Stimulated activated CD4-positive, alpha-beta T cell treated with anti-CD3 and anti-CD28 coated beads, Interleukin-2, amount 100 ng/mL, for 4 hours (primary cell): ENCODE measurements around the gene TTBK1.
"Not testable (repeated sequence)": the region's sequence is repeated elsewhere in the genome, so short reads cannot be mapped to it uniquely, and the experiment has no call there.

ENCODE experiments used
- DNase-seq: peaks from one replicate; pipeline ENCODE4 v3.0.0-alpha.2; 2020; ENCODE audit warnings: low read depth

The TTBK1 gene

DNA sequence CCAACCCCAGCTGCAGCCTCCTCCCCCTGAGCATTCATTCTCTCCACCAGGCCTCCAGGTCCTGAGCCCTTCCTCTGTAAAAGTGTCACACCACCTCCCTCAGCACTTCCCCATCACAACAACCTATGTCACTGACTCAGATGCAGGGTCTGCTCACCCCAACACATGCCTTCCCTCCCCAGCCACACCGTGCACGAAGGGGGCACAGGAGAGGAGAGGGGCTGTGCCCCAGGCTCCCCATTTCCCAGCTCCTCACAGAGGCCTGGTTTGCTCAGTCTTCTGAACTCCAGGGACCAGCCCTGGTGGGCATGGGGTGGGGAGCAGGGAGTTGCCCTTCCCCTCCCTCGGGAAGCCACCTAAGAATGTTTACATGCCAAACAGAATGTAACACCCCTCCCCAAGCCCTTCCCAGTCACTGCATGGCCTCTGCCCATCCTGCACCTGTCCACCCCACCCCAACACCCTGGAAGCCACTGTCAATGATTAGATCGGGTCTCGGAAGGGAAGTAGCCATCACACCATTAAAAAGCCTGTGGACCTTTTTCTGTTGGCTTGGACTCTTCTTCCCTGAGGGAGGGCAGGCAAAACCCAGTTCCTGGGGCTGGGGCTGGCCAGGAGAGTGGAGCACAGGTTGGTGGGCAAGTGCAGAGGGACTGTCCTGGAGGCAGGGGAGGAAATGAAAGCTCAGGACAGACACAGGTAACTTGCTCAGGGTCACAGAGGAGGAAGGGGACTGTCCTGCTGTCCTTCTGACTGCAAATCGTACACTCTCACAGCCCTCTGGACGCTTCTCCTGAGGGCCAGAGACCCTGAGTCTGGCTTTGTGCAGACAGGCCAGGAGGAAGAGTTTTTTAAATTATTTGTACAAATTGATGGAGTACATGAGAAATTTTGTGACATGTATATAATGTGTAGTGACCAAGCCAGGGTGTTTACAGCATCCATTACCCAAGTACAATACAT is 44.7 kb downstream of the TTBK1 start:
- DNase-seq, result no peak

DNA sequence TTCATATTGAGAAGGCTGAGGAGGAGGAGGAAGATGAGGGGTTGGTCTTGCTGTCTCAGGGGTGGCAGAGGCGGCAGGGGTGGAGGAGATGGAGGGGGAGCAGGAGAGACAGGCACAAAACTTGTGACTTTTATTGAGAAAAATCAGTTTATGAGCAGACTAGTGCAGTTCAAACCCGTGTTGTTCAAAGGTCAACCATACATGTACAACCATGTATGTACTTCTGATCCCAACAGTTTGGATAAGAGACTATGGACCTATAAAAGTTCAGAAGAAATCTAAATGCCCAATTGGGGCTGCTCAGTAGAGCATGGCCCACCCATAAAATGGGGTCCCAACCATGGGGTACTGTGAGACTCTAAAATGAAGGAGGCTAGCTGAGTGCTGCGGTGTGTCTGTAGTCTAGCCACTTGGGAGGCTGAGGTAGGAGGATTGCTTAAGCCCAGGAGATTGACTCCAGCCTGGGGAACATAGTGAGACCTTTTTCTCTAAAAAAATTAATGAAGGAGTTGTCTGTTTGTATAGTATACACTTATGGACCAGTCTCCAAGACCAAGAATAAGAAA is 47.1 kb downstream of the TTBK1 start:
- DNase-seq, result no peak

GRCh38 chr6:43290905-43291355 is 47.6 kb downstream of the TTBK1 start:
- DNase-seq, result no peak

- DNase-seq, result no peak
Measured at GRCh38 chr6:43291708-43292107, 48.4 kb downstream of the TTBK1 start.

DNA sequence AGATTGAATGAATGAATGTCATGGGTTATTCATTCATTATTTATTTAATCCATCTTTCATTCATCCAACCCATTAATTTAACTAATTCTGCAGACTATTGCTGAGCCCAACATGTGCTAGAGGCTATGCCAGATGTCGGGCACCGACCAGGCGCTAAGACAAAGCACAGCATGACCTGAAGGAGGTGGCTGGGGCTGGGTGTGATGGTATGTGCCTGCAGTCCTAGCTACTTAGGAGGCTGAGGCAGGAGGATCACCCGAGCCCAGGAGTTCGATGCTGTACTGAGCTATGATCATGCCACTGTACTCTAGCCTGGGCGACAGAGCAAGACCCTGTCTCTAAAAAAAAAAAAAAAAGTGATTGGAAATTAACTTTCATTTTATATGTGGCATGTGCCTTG is 49.1 kb downstream of the TTBK1 start:
- no peak for DNase-seq

GRCh38 chr6:43292763-43293318 is 49.6 kb downstream of the TTBK1 start:
- DNase-seq, result no peak

- no peak for DNase-seq
Measured at GRCh38 chr6:43293698-43294097, 50.4 kb downstream of the TTBK1 start.

DNA sequence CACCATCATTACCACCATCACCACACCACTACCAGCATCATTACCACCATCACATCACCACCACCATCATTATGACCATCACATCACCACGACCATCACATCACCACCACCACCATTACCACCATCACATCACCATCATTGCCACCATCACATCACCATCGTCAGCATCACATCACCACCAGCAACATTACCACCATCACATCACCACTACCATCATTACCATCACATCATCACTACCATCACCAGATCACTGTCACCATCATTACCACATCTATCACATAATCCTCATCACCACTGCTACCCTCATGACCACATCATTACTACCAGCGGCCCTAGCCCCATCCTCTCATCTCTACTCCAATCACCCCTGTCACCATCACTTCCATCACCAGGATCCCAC is 51.3 kb downstream of the TTBK1 start:
- DNase-seq, result no peak

DNA sequence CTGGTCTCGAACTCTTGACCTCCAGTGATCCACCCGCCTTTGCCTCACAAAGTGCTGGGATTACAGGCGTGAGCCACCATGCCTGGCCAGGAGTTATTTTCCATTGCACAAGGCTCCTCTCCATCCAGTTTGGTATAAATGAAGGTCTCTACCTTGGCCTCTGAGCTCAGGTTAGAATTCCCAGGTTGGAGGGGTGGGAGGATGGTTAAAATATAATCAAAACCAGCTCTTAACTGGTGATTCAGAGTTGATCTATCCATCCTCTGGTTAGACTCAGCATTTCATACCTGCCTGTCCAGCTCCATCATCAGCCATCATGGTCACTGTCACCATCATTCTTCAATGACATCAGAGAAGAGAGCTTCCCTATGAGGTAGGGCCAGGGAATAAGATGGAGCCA is 52.2 kb downstream of the TTBK1 start:
- DNase-seq, result no peak

DNA sequence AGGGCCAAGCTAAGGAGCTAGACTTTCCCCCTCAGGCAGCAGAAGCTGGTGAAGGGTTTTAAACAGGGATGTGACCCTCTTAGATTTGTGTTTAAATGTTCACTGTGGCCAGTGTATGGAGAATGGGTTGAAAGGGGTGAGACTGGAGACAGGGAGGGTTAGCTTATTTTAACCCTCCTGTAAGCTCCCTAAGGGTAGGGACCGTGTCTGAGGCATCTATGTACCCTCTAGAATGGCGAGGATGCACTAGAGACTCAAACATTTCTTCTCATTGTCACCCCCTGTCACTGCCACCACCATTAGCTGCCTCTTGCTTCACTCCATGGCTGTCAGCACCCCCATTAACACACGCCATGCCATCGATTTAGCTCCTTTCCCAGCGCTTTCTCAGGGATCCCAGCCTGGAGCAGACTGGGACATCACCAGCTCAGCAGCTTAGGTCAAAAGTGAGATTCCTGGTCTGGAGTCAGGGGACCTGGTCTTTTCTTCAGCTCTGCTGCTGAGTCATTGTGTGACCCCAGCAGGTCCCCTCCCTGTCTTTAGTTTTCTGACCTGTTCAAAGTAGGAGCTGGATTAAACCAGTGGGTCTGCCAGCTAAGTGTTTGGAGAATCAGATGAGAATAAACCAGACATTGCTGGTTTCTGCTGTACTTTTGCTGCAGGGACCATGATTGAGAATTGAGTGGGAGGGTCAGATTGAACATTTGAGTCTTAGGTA is 53.7 kb downstream of the TTBK1 start:
- DNase-seq, result no peak

DNA sequence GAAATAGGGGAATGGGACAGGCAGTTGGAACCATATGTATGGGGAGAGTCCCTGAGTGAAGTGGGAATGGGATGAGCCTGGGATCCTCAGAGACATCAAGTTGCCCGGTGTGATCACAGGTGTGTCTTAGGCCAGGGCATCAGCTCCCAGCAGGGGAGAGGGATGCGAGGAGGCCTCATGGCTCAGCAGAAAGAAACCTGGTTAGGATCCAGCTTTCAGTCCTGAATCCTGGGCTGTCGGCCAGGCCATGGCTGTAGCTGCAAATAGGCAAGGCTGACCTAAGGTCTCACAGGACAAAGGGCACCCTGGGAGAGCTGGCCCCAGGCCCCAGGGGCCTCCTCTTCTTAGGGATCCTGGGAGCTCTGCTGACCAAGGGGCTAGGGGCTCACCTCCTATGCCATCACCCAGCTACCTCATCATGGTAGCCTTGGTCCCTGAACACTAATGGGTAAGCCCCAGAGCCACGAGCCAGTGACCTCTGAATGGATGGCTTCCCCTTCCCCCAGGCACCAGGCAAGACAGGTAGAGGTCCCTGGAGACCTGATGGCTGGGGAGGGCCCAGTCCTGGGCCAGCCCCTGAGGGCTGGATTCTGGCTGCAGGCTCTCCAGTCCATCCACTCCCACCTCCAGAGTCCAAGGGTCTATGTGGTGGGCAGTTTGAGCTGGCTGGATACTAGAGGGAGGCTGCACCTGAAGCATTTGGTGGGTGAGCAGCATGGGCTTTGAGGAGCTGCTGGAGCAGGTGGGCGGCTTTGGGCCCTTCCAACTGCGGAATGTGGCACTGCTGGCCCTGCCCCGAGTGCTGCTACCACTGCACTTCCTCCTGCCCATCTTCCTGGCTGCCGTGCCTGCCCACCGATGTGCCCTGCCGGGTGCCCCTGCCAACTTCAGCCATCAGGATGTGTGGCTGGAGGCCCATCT is 54.6 kb downstream of the TTBK1 start, which contains the start of gene SLC22A7:
Gene SLC22A7 (plus strand): TSS at position 617 of the 921 bp plus-strand sequence. CDS start 99 bp downstream, at position 716.
- DNase-seq, result no peak

- no peak for DNase-seq
Measured at GRCh38 chr6:43298565-43299337, 55.5 kb downstream of the TTBK1 start.

- DNase-seq, result no peak
Measured at GRCh38 chr6:43299338-43300293, 56.3 kb downstream of the TTBK1 start.

DNA sequence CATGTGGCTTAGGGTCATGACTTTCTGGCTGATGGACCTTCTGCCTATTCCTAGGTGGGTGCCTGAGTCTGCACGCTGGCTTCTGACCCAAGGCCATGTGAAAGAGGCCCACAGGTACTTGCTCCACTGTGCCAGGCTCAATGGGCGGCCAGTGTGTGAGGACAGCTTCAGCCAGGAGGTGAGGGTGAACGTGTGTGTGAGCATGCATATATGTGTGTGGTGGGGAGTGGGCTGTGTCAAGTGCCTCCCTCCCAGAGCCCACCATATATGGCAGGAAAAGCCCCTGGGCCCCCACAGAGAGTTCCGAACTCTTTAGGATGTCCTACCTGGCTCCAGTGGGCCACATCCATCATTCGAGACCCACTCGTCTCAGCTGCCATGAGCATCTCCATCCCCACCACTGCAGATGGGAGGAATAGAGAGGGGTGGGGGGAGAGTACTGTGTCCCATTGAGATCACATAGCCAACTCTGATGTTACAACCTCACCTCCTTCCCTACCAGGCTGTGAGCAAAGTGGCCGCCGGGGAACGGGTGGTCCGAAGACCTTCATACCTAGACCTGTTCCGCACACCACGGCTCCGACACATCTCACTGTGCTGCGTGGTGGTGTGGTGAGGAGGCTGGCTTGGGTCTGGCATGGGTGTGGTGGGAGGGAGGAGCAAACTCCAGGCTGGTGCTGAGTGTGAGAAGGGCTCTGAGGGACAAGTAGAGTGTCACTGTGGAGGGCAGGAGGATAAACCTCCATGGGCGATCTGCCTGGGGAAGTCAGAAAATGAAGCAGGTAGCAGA is 58.0 kb downstream of the TTBK1 start:
- no peak for DNase-seq

DNA sequence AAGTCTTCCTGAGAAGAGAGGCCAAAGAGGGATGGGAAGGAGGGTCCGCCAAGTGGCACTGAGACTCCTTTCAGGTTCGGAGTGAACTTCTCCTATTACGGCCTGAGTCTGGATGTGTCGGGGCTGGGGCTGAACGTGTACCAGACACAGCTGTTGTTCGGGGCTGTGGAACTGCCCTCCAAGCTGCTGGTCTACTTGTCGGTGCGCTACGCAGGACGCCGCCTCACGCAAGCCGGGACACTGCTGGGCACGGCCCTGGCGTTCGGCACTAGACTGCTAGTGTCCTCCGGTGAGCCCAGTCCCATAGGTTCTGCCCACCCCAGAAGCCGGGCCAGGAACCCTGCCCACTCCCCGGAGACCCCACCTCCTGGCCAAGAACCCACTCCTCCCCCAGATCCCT is 58.8 kb downstream of the TTBK1 start:
- DNase-seq, result no peak

DNA sequence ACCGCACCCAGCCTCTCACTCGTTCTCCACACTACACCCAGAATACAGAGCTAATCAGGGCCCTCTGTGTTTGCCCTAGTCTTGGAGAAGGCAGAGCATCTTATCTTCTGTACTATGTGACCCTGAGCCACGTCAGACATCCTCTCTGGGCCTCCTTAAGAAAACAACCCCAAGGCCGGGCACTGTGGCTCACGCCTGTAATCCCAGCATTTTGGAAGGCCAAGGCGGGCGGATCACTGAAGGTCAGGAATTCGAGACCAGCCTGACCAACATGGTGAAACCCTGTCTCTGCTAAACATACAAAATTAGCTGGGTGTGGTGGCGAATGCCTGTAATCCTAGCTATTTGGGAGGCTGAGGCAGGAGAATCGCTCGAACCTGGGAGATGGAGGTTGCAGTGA is 59.7 kb downstream of the TTBK1 start:
- DNase-seq, result not testable (repeated sequence)

DNA sequence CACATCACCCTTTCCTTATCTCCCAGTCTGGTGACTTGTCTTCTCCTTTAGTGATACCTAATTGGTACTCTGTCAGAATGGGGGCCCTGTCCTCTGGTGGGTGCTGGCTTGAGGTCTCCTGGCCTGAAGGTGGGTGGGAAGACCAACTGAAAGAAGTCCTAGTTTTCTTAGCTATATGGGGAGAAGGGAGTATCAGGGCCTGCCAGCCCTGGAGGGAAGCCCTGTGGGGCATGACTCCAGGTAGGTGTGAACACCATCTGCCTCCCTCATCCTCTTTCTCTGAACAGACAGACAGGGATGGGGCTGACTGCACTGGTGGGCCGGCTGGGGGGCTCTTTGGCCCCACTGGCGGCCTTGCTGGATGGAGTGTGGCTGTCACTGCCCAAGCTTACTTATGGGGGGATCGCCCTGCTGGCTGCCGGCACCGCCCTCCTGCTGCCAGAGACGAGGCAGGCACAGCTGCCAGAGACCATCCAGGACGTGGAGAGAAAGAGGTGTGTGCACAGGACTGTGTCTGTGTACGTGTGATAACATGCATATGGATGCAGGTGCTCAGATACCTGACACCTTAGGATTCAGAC is 60.6 kb downstream of the TTBK1 start:
- DNase-seq, result no peak

GRCh38 chr6:43304361-43304760 is 61.1 kb downstream of the TTBK1 start:
- DNase-seq, result no peak
